HG02970 (cell line): ENCODE results near the gene STK11IP.

Experiments
- ATAC-seq: cut with Tn5 transposase; IDR thresholded peaks from one replicate; pipeline ENCODE4 v1.9.1; 2021; ENCODE audit warnings: mild to moderate bottlenecking, moderate library complexity, moderate number of reproducible peaks; ENCODE audit not compliant: unreplicated experiment, low FRiP score

Gene STK11IP

DNA sequence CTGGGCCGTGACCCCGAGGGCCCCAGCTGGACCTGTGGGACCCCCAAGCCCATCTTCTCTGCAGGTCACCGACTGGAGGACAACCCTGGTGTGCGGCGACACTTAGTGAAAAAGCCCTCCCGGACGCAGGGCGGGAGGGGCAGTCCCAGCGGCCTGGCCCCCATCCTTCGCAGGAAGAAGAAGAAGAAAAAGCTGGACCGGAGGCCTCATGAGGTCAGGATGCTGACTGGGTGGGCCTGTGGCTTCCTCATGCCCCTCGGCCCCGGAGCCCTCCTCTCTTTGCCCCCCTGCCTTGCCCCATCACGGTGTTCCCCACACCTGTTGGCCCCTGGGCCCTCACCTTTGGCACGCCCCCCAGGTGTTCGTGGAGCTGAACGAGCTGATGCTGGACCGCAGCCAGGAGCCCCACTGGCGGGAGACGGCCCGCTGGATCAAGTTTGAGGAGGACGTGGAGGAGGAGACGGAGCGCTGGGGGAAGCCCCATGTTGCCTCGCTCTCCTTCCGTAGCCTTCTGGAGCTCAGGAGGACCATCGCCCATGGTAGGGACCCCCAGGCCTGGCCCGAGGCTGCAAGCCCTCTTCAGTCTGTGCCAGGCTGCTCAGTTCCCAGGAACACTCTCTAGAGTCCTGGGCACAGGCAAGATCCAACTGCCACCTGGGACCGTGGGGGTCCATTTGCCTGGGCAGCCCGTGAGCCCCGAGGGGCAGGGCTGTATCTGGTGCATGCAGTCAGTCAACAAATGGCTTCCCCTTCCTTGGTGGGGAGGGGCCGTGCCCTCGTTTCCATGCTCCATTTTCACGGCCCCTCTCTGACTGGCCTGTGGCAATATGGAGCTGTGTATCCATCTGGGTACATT, 34.5 kb downstream of the STK11IP start:
- ATAC-seq = no peak

GRCh38 chr2:219632760-219633105, 35.1 kb downstream of the STK11IP start:
- ATAC-seq = no peak

- ATAC-seq = no peak
Observed at GRCh38 chr2:219633276-219634065, 35.8 kb downstream of the STK11IP start.

- ATAC-seq = no peak
Observed at GRCh38 chr2:219634171-219634940, 36.7 kb downstream of the STK11IP start.

DNA sequence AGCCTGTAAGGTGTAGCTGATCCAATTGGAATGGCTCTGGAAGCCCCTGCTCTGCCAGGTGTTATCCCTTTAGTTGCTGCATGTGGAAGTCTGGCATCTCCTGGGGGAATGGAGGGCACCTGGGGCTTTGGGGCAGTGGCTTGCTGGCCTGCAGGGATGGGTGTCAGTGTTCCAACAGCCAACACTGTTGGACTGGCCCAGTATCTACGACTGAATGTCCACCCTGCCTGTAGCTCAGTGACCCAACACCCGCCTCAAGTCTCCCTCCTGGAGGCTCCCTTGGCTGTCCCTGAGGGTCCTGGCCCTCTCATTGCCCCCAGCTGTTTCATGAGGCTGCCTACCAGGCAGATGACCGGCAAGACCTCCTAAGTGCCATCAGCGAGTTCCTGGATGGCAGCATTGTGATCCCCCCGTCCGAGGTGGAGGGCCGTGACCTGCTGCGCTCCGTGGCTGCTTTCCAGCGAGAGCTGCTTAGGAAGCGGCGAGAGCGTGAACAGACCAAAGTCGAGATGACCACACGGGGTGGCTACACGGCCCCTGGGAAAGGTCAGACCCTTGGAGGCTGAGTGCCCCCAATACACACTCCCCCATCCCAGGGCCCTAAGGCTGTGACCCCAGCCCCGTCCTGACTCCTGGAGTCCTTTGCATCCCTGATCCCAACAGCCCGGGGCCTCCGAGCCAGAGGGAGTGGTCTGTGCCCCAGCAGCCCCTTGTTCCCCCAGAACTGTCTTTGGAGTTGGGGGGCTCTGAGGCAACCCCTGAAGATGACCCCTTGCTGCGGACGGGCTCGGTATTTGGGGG, 37.5 kb downstream of the STK11IP start:
- ATAC-seq = no peak

- no peak for ATAC-seq
Observed at GRCh38 chr2:219636144-219636915, 38.7 kb downstream of the STK11IP start.

- no peak for ATAC-seq
Observed at GRCh38 chr2:219636941-219637841, 39.5 kb downstream of the STK11IP start.

- ATAC-seq = no peak
Observed at GRCh38 chr2:219637842-219638185, 40.2 kb downstream of the STK11IP start.

DNA sequence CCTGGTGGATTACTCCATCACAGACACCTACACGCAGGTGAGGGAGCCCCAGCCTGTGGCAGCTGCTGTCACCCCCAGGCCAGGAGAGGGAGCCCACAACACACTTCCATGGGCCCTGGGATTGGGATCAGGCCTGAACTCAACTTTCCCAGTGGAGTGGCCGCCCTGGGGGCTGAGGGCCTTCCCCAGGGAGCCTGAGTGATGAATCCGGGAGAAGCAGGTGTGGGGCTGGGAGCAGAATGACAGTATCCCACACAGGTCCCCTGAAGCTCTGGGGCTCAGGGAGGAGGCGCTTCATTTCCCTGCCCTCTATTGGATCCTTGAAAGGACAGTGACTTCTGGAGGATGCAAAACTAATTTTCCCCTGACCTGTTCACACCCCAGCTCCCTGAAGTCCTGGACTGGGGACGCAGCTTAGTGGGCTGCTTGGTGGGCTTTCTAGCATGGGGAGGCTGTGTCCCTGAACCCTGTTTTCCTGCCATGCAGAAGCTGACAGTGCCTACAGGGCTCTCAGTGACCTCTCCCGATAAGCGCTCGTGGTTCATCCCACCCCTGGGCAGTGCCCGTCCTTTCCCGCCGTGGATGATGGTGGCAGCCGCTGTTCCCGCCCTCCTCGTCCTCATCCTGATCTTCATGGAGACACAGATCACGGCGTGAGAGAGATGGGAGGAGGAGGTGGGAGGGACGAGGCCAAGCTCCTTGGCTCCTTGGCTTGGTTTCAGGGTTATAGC, 40.7 kb downstream of the STK11IP start:
- ATAC-seq = no peak

GRCh38 chr2:219638948-219639755, 41.5 kb downstream of the STK11IP start:
- no peak for ATAC-seq

GRCh38 chr2:219641390-219642068, 43.9 kb downstream of the STK11IP start:
- ATAC-seq = no peak

DNA sequence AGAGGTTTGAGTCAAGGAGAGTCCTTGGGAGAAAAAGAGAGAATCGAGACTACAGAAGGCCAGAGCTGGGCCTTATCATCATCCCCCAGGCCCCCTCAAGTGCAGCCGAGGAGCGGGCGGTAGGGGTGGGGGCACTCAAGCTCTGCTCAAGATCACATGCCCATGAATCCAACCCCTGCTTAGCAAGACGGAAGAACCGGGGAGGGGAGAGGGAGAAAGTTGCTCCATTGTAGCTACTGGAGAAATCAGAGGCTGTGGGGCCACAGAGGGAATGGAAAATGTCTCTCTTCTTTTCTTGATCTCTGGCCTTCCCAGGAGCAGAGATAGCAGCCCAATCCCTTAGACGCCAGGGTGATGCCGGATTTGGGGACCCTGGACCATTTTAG, 44.4 kb downstream of the STK11IP start:
- no peak for ATAC-seq

GRCh38 chr2:219642465-219643083, 44.9 kb downstream of the STK11IP start:
- peak; percentile 97 for ATAC-seq

GRCh38 chr2:219643084-219643473, 45.4 kb downstream of the STK11IP start:
- no peak for ATAC-seq

- ATAC-seq = no peak
Observed at GRCh38 chr2:219643788-219644398, 46.2 kb downstream of the STK11IP start.
